Calu3 (cell line): ENCODE results near the gene FAM124B. TPM values are rescaled to one million over a fixed set of nuclear protein-coding genes. Genes with fewer than 3 reads are reported as not detected.

Experiments
- BruUV-seq: library from RNA; stranded (reverse); fragments of 400-500 nt; replicated peaks from 2 replicates; lab custom pipeline; 2021; lab: Mats Ljungman, UMichigan
- CTCF ChIA-PET: fragments of 300-600 bp; sonication (Branson Sonifier 250); formaldehyde crosslinking; loops from one replicate; lab custom pipeline; 2022; ENCODE audit warnings: antibody characterized with exemption; lab: Charles Lee
- DNase-seq: peaks from one replicate; pipeline ENCODE4 v3.0.0; 2022
- H3K27ac Mint-ChIP-seq: one replicate; pipeline ENCODE4 v1.8.0; 2022; ENCODE audit warnings: mixed read lengths; ENCODE audit not compliant: unreplicated experiment
- H3K27me3 Mint-ChIP-seq: one replicate; pipeline ENCODE4 v1.8.0; 2022; ENCODE audit warnings: mixed read lengths; ENCODE audit not compliant: unreplicated experiment
- H3K36me3 Mint-ChIP-seq: one replicate; pipeline ENCODE4 v1.8.0; 2022; ENCODE audit warnings: mild to moderate bottlenecking, moderate library complexity, mixed read lengths; ENCODE audit not compliant: insufficient read depth, unreplicated experiment
- H3K4me1 Mint-ChIP-seq: one replicate; pipeline ENCODE4 v1.8.0; 2022; ENCODE audit warnings: mild to moderate bottlenecking, low read depth, mixed read lengths; ENCODE audit not compliant: unreplicated experiment
- H3K4me3 Mint-ChIP-seq: one replicate; pipeline ENCODE4 v1.8.0; 2022; ENCODE audit warnings: mild to moderate bottlenecking, low read depth, moderate library complexity, mixed read lengths; ENCODE audit not compliant: unreplicated experiment
- H3K9me3 Mint-ChIP-seq: one replicate; pipeline ENCODE4 v1.8.0; 2022; ENCODE audit warnings: low read depth, mixed read lengths; ENCODE audit not compliant: unreplicated experiment
- CTCF ChIP-seq: fragments of 200-600 bp; IDR thresholded peaks from one replicate; pipeline ENCODE4 v1.8.0; 2022; ENCODE audit warnings: antibody characterized with exemption; ENCODE audit not compliant: unreplicated experiment
- intact Hi-C: fragments of 100-400 bp; cut with micrococcal nuclease; formaldehyde crosslinking; loops from one replicate; pipeline ENCODE4 v1.10.0; 2022; ENCODE audit not compliant: unreplicated experiment
- total RNA-seq: library from RNA; stranded (reverse); gene quantifications from 2 replicates; pipeline ENCODE4 v1.2.3, GENCODE V29; 2022

Gene FAM124B
- total RNA-seq, 1 experiment from 2014 or later, result not detected

- H3K27ac Mint-ChIP-seq, result no peak overlapping the region
- H3K4me1 Mint-ChIP-seq, result no peaks in the 10 kb centered on the region
- no peaks in the 10 kb centered on the region for H3K36me3 Mint-ChIP-seq
- H3K9me3 Mint-ChIP-seq, result no peaks in the 10 kb centered on the region
- H3K4me3 Mint-ChIP-seq, result no peak overlapping the region
- TF ChIP-seq CTCF, result no peak
- no TSS peak for BruUV-seq
- no peak for DNase-seq
- intact Hi-C loops, result no loop called here
- CTCF ChIA-PET, result no interaction called here
- no peaks in the 10 kb centered on the region for H3K27me3 Mint-ChIP-seq
Measured at GRCh38 chr2:224381521-224382279, 20.2 kb downstream of the FAM124B start.

GRCh38 chr2:224379986-224380385 is 21.9 kb downstream of the FAM124B start:
- TF ChIP-seq CTCF, result no peak
- Mint-ChIP-seq H3K4me1 (no peaks in the 10 kb centered on the region), H3K27ac (no peak overlapping the region), H3K27me3 (no peaks in the 10 kb centered on the region), H3K9me3 (no peaks in the 10 kb centered on the region), H3K36me3 (no peaks in the 10 kb centered on the region), H3K4me3 (no peak overlapping the region)
- intact Hi-C loops, result no loop called here
- DNase-seq, result no peak
- no TSS peak for BruUV-seq
- CTCF ChIA-PET, result no interaction called here

- Mint-ChIP-seq H3K4me3 (no peak overlapping the region), H3K27ac (no peak overlapping the region), H3K4me1 (no peaks in the 10 kb centered on the region), H3K36me3 (no peaks in the 10 kb centered on the region), H3K27me3 (no peaks in the 10 kb centered on the region), H3K9me3 (no peaks in the 10 kb centered on the region)
- DNase-seq, result no peak
- intact Hi-C loops, result no loop called here
- BruUV-seq, result no TSS peak
- CTCF ChIA-PET, result no interaction called here
- TF ChIP-seq CTCF, result no peak
Measured at GRCh38 chr2:224379172-224379571, 22.7 kb downstream of the FAM124B start.

- Mint-ChIP-seq H3K4me1 (no peaks in the 10 kb centered on the region), H3K27ac (no peak overlapping the region), H3K27me3 (no peaks in the 10 kb centered on the region), H3K36me3 (no peaks in the 10 kb centered on the region), H3K9me3 (no peaks in the 10 kb centered on the region), H3K4me3 (no peak overlapping the region)
- intact Hi-C loops, result no loop called here
- CTCF ChIA-PET, result no interaction called here
- peak; percentile 8 for TF ChIP-seq CTCF
- BruUV-seq, result no TSS peak
- no peak for DNase-seq
Measured at GRCh38 chr2:224378701-224379097, 23.2 kb downstream of the FAM124B start.
